ENCODE data around the gene CPM.

- TF ChIP-seq POLR2A (IDR thresholded peaks at IDR 0.05) (no peak), EP300 (IDR thresholded peaks at IDR 0.05) (no peak)
Observed at GRCh38 chr12:68876461-68876860, 56.5 kb downstream of the CPM start.
